HG03378 (cell line): Measurements from ENCODE around the gene MEIS2.

Source experiments
- ATAC-seq: cut with Tn5 transposase; IDR thresholded peaks from one replicate; pipeline ENCODE4 v1.9.1; 2021; ENCODE audit warnings: mild to moderate bottlenecking, moderate library complexity; ENCODE audit not compliant: unreplicated experiment

Gene MEIS2

GRCh38 chr15:37098468-37099318, 1.7 kb downstream of the MEIS2 start:
- ATAC-seq = no peak

GRCh38 chr15:37097144-37097919, 3.0 kb downstream of the MEIS2 start:
- ATAC-seq = no peak

DNA sequence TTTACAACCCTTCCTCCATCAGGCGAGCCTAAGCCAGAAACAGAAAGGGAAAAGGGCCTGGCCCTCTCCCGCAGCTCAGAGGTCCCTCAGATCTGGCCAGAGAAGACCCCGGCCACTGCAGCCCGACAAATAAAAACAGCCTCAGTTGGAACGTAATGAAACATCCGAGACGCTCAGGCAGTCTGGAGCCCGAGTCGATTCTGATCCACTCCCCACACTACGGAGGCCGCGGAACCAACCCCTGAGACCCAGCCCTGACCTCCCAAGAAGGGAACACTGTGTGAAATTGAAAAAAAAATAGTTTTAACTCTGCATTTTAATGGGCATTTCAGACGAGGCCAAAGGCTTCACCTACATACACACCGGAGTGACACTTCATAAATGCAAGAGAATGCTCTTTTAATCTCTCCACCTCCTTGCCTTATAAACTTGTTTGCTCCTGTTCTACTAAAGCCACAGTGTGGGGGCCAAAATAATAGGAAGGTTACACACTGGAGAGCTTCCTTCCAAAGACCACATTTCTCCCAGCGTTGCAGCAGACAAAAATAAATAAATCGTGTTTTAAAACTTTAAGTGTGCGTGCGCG, 3.7 kb downstream of the MEIS2 start:
- no peak for ATAC-seq

- ATAC-seq = no peak
These were observed 4.4 kb downstream of the MEIS2 start for GRCh38 chr15:37095770-37096557.

GRCh38 chr15:37094915-37095711, 5.2 kb downstream of the MEIS2 start:
- no peak for ATAC-seq

DNA sequence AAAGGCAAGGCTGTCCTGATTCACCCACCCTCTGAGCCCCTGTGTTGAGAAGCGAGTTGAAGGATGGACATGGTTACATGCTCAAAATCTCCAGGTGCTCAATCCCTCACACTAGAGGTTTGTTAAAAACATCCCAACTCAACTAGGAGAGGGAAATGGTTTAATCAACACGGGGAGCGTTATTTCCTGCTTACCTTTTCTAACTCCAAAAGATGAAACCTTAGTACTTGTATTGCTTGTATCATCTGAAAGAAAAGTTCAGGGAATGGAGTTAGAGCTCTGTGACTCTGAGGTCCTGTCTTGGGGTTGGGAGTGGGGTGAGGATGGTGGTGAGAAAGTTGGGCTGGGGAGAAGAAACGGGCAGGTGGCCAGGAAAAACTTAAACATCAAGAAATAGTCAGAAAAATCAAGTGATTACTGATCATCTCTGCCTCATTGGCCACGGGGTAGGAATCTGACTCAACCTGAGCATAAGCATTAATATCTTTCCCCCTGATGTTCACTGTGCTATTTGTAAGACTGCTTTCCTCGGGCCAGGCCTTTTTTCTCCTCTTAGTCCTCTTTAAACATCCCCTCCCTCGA, 5.9 kb downstream of the MEIS2 start:
- ATAC-seq = no peak

DNA sequence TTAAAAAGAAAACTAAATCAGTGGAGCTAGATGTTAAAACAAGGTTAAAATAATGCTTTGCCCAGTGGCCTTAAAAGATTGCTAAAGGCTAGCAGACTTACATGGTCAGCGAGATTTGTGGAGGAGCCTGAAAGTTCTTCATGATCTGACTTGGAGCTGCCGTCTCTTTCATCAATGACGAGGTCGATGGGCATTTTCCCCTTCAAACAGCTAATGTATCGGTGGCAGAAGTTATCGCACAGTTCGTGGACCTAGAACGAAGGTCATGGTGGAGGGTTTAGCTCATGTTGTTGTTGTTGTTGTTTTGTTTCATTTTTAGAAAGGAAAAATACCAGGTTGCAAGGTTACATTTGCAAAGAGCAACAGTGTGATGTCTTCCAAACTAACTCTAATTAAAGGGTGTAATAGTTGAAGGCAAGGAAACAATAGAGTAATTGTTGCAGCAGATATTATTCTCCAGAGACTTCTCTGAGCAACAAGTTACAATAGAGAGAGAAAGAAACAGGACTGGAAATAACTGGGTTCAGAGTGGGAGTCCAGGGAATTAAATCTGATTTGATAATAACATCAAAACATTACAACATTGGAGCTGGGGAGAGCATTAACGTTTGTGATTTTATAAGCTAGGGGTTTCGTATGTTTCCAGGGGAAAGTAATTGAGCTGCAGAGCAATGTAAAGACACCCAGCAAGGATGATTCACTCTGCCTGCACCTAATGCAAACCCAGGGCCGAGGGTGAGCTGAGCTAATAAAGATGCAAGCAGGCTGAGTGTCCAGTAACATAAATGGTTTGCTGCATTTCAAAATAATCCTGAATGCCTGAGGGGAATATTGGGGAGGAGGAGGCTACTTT, 6.6 kb downstream of the MEIS2 start:
- ATAC-seq = no peak

DNA sequence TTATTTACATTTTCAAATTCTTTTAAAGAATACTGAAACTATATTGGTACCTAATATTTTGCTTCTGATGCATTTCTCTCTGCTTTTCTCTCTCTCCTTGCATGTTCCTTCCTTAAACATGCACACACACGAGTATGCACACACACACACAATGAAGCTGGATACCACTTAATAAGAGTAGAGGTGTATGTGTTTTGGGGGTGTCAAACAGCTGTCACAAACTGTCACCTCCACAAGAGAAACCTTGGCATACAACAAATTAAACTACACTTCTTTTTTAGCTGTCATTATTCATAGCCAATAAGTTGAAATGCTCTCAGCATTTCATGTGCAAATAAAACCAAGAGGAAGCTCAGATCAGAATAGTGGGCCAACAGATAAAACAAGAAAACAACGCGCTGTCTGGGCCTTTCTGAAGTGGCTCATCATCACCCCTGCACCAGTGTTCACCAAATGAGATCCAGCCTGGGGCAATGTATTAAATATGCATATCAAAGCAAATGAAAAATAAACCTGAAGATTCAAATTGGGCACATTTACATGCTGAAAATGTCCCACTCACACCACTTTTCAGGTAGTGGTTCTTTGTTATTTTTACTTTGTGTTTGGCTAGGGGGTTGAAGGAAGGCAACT, 9.7 kb downstream of the MEIS2 start:
- ATAC-seq = no peak

- no peak for ATAC-seq
These were observed 11.9 kb downstream of the MEIS2 start for GRCh38 chr15:37088436-37088835.

GRCh38 chr15:37087131-37087588, 13.2 kb downstream of the MEIS2 start:
- no peak for ATAC-seq

DNA sequence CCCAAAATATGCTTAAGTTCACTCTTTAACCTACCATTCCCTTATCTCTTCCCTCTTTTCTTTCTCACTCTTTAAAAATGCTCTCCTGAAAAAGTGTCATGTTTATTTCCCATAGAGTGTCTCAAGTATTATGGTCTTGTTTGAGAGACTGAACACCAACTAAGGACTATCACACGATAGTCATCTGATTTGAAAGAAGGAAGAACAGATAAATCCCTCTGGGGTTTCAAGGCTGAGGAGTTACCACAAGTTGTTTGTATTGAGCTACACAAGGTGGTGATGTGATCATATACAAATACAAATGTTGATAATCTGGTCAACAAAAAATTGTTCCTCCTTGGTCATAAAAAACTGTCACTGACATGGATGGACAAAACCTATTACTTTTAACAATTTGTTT, 13.8 kb downstream of the MEIS2 start:
- no peak for ATAC-seq

GRCh38 chr15:37086120-37086519, 14.2 kb downstream of the MEIS2 start:
- no peak for ATAC-seq

- no peak for ATAC-seq
These were observed 15.7 kb downstream of the MEIS2 start for GRCh38 chr15:37084602-37085001.

DNA sequence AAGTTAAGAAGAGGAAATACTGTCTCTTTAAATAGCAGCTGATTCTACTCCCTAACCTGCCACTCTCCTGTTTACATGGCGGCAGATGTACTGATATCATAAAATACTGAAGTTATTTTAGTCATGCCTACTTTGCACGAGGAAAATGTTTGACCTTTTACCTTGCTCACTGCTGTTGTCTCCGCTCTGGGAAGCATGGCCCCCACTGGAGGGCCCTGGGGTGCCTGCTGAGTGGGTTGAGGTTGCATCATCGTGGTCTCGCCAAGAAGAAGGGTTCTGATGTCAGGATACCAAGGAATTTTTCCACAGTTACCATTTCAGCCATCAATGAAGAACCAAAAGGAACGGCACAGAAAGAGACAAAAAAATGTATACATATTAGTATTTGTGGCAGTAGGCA, 16.7 kb downstream of the MEIS2 start:
- ATAC-seq = no peak

DNA sequence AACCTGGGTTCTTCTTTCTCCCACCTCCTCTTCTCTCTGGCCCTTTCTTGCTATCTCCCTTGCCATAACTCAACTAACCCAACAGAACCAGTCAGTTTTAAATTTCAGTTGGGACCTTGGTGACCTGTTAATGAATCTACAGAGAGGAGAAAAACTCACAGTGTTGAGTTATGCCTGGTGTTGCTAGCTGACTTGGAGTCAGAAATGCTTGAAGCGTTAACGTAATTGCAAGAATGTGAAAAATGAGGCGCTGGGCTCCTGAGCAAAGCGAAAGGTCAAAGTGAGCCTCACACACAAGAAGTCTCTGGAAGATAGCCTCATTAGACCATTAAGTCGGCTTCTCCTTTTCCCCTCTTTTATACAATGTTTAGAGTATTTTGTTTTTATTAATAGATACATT, 18.4 kb downstream of the MEIS2 start:
- ATAC-seq = no peak

GRCh38 chr15:37080261-37080921, 20.0 kb downstream of the MEIS2 start:
- no peak for ATAC-seq

GRCh38 chr15:37079726-37080125, 20.6 kb downstream of the MEIS2 start:
- no peak for ATAC-seq

GRCh38 chr15:37078566-37078965, 21.8 kb downstream of the MEIS2 start:
- no peak for ATAC-seq
